Measurements from ENCODE around the gene SLC2A9. TPM values are rescaled to one million over a fixed set of nuclear protein-coding genes. Genes with fewer than 3 reads are reported as not detected.

SLC2A9 gene
- total and polyA plus RNA-seq, 2 of the 4 experiments (the other 2 are of a cell fraction) = 0.72 to 2.1 TPM

DNA sequence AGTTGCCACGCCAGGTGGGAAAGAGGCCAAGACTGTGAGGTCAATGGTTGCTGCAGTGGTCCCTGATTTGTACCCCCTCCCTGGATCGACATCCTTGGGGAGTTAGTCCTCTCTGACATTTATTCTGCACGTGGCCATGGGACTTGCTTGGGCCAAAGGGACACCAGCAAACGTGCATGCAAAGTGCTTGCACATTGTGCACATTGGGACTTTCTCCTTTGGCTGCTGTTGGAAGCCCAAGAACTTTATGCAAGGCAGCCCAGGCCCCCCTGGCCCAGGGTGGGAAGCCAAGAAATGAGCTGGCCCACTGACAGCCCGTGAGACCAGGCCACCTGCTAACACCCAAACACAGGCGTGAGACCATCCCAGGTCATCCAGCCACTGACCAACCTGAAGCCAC lies 38.1 kb downstream of the SLC2A9 start:
- Histone ChIP-seq H3K9ac (ENCODE audit: low read depth, low read length) (no peak overlapping the region), H4K20me1 (ENCODE audit: insufficient read depth, low read length) (no peaks in the 10 kb centered on the region), H3K56ac (ENCODE audit: extremely low read depth, insufficient read depth, low read length) (no peak overlapping the region), H2AFZ (replicated peaks; ENCODE audit: low read length, poor library complexity) (no peak overlapping the region), H2BK120ac (ENCODE audit: low read depth, low read length) (no peak overlapping the region), H3K4me3 (ENCODE audit: insufficient read depth, low read depth, low read length) (no peak overlapping the region), H3K4ac (ENCODE audit: low read depth, low read length) (no peak overlapping the region), H3K18ac (ENCODE audit: low read depth, low read length) (no peak overlapping the region), H2AK9ac (replicated peaks; ENCODE audit: low read depth, low read length, poor library complexity) (no peak overlapping the region), H2BK5ac (ENCODE audit: low read depth, low read length, poor library complexity, severe bottlenecking) (no peak overlapping the region), H2BK20ac (ENCODE audit: low read depth, low read length) (no peak overlapping the region), H3K27me3 (ENCODE audit: control insufficient read depth, insufficient read depth, low read length) (no peaks in the 10 kb centered on the region; the same call in 1 of the 2 replicates), H3K36me3 (ENCODE audit: control insufficient read depth, insufficient read depth, low read length) (no peaks in the 10 kb centered on the region), H2AK5ac (ENCODE audit: low read depth, low read length) (no peak overlapping the region), H3K4me2 (ENCODE audit: low read depth, low read length) (no peak overlapping the region), H3K9me1 (ENCODE audit: insufficient read depth, low read length) (no peaks in the 10 kb centered on the region), H3K9me3 (ENCODE audit: control insufficient read depth, insufficient read depth, low read length) (no peaks in the 10 kb centered on the region), H4K8ac (ENCODE audit: low read depth in 2 of 2, low read length in 2 of 2) (no peak overlapping the region), H2BK15ac (ENCODE audit: low read depth, low read length) (no peak overlapping the region), H3K23ac (ENCODE audit: low read depth, low read length) (no peak overlapping the region), H4K5ac (ENCODE audit: low read depth, low read length) (no peak overlapping the region), H3K79me1 (ENCODE audit: low read depth in 1 of 2, low read length in 2 of 2) (no peaks in the 10 kb centered on the region), H3K14ac (replicated peaks; ENCODE audit: low read depth, low read length) (no peak overlapping the region), H3K27ac (ENCODE audit: insufficient read depth, low read length) (no peak overlapping the region), H4K91ac (ENCODE audit: insufficient read depth, low read depth, low read length) (no peak overlapping the region), H3K4me1 (ENCODE audit: control insufficient read depth, insufficient read depth, low read length) (peaks cover 3% of the 10 kb centered on the region; the same call in 1 of the 2 replicates)
- ATAC-seq (ENCODE audit: low read depth) = no peak
- ChIA-PET CTCF (no interaction called here), POLR2A (ENCODE audit: unreplicated experiment) (no interaction called here)
- TF ChIP-seq FOS (IDR thresholded peaks at IDR 0.05; ENCODE audit: low read depth, low read length) = no peak
- no peak for TF ChIP-seq MAZ (IDR thresholded peaks at IDR 0.05; ENCODE audit: borderline replicate concordance, low read depth, low read length)
- no peak for TF ChIP-seq RCOR1 (IDR thresholded peaks at IDR 0.05; ENCODE audit: insufficient replicate concordance, low read length)
- no peak for TF ChIP-seq MAFK (IDR thresholded peaks at IDR 0.05; ENCODE audit: low read depth, low read length)
- TF ChIP-seq NFE2L2 (IDR thresholded peaks at IDR 0.05; ENCODE audit: low read depth, low read length) = no peak
- TF ChIP-seq RFX5 (IDR thresholded peaks at IDR 0.05; ENCODE audit: low read depth, low read length) = no peak
- TF ChIP-seq SMC3 (IDR thresholded peaks at IDR 0.05; ENCODE audit: low read depth, low read length) = no peak
- TF ChIP-seq RAD21 (IDR thresholded peaks at IDR 0.05; ENCODE audit: low read length) = no peak
- TF ChIP-seq, protein P1, sequence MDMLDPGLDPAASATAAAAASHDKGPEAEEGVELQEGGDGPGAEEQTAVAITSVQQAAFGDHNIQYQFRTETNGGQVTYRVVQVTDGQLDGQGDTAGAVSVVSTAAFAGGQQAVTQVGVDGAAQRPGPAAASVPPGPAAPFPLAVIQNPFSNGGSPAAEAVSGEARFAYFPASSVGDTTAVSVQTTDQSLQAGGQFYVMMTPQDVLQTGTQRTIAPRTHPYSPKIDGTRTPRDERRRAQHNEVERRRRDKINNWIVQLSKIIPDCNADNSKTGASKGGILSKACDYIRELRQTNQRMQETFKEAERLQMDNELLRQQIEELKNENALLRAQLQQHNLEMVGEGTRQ (IDR thresholded peaks at IDR 0.05; ENCODE audit: low read depth, low read length) = no peak
- no peak for TF ChIP-seq CEBPB (IDR thresholded peaks at IDR 0.05; ENCODE audit: low read depth, low read length)
- TF ChIP-seq, protein P2, sequence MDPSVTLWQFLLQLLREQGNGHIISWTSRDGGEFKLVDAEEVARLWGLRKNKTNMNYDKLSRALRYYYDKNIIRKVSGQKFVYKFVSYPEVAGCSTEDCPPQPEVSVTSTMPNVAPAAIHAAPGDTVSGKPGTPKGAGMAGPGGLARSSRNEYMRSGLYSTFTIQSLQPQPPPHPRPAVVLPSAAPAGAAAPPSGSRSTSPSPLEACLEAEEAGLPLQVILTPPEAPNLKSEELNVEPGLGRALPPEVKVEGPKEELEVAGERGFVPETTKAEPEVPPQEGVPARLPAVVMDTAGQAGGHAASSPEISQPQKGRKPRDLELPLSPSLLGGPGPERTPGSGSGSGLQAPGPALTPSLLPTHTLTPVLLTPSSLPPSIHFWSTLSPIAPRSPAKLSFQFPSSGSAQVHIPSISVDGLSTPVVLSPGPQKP (IDR thresholded peaks at IDR 0.05; ENCODE audit: borderline replicate concordance, low read depth, low read length) = no peak
- no peak for TF ChIP-seq CHD1 (IDR thresholded peaks at IDR 0.05; ENCODE audit: low read depth, low read length)
- TF ChIP-seq MXI1 (IDR thresholded peaks at IDR 0.05; ENCODE audit: borderline replicate concordance, low read depth, low read length) = no peak
- dilution Hi-C loops (cut with HindIII; ENCODE audit: low sequenced_read_pairs, unreplicated experiment) = no loop called here
- in situ Hi-C loops (cut with MboI; ENCODE audit: low sequenced_read_pairs) = no loop called here
- 58% methylated on average over 4 of the region's 6 CpGs; no CpG with 5 or more reads in 1 of the 2 experiments for WGBS, 2 experiments (ENCODE audit: extremely low coverage in 2 of 2, insufficient read length in 1 of 2)
- intact Hi-C loops (cut with micrococcal nuclease) = no loop called here
- DNase-seq = no peak
- no TSS peak for BruUV-seq (replicated peaks)
